ENCODE data around the gene HIBADH.

The HIBADH gene

GRCh38 chr7:27478084-27478483, 184.6 kb downstream of the HIBADH start (continued):
- TF ChIP-seq ZNF18 (tag by site-specific recombination; IDR thresholded peaks at IDR 0.05) (no peak), ZNF692 (tag by site-specific recombination; IDR thresholded peaks at IDR 0.05) (0 out of 2 replicates have a peak, but pooled peaks have one; percentile 38), ZNF558 (tag by site-specific recombination; IDR thresholded peaks at IDR 0.05) (no peak), ZNF785 (tag by site-specific recombination; IDR thresholded peaks at IDR 0.05) (no peak), YY1 (tag by site-specific recombination; IDR thresholded peaks at IDR 0.05) (no peak), ZNF621 (tag by site-specific recombination; IDR thresholded peaks at IDR 0.05) (no peak), PRDM4 (tag by site-specific recombination; IDR thresholded peaks at IDR 0.05) (0 out of 2 replicates have a peak, but pooled peaks have one; percentile 21), ZBTB49 (tag by site-specific recombination; IDR thresholded peaks at IDR 0.05; ENCODE audit: low read depth) (no peak), ZNF530 (tag by site-specific recombination; IDR thresholded peaks at IDR 0.05; ENCODE audit: low read depth) (no peak), ZNF302 (tag by site-specific recombination; IDR thresholded peaks at IDR 0.05; ENCODE audit: low read depth) (no peak), HOXA7 (CRISPR knock-in tag; IDR thresholded peaks at IDR 0.05; ENCODE audit: borderline replicate concordance) (no peak), KLF17 (tag by site-specific recombination; IDR thresholded peaks at IDR 0.05) (no peak), ZNF544 (tag by site-specific recombination; IDR thresholded peaks at IDR 0.05) (no peak), ZNF280C (tag by site-specific recombination; IDR thresholded peaks at IDR 0.05) (no peak), ZNF473 (tag by site-specific recombination; IDR thresholded peaks at IDR 0.05) (no peak)

GRCh38 chr7:27476493-27476892, 186.2 kb downstream of the HIBADH start:
- H3K4me1 ChIP-seq (ENCODE audit: control insufficient read depth, insufficient read depth, low read length): peaks cover 4% of the 10 kb centered on the region; the same call in 1 of the 2 replicates
- H3K36me3 ChIP-seq (ENCODE audit: control insufficient read depth in 2 of 2, insufficient read depth in 1 of 2, low read length in 2 of 2): no peaks in the 10 kb centered on the region
- POLR2A ChIA-PET: no interaction called here
- H3K9me3 ChIP-seq (ENCODE audit: control insufficient read depth, insufficient read depth, low read depth, low read length): no peaks in the 10 kb centered on the region
- CTCF ChIA-PET: no interaction called here
- H3K27ac ChIP-seq (ENCODE audit: extremely low read depth, low read depth, low read length): no peak overlapping the region
- H3K4me3 ChIP-seq (ENCODE audit: low read depth, low read length): no peak overlapping the region
- TF ChIP-seq ZNF623 (tag by site-specific recombination; IDR thresholded peaks at IDR 0.05): no peak
- no peak for TF ChIP-seq BCL11A (tag by site-specific recombination; IDR thresholded peaks at IDR 0.05; ENCODE audit: low read depth)
- TF ChIP-seq ZNF555 (tag by site-specific recombination; conservative IDR thresholded peaks at IDR 0.05): no peak
- TF ChIP-seq ZNF692 (tag by site-specific recombination; IDR thresholded peaks at IDR 0.05): no peak
- no peak for TF ChIP-seq ZBTB26 (tag by site-specific recombination; optimal IDR thresholded peaks at IDR 0.05)
- no peak for TF ChIP-seq ZNF391 (tag by site-specific recombination; IDR thresholded peaks at IDR 0.05; ENCODE audit: borderline replicate concordance, low read depth)

Data from HEK293 (cell line).